SK-N-SH (cell line): ENCODE measurements around the gene RGL4.

ENCODE experiments used
- CTCF ChIP-seq: fragments of 200-600 bp; sonication (generic); IDR thresholded peaks from 2 replicates; pipeline ENCODE4 v1.6.1; 2017; ENCODE audit warnings: antibody characterized with exemption, mild to moderate bottlenecking, moderate library complexity
- EP300 ChIP-seq, 2 experiments: IDR thresholded peaks; 2 replicates each; pipeline versions ENCODE4 v1.4.0 to v1.6.1; 2012; ENCODE audit warnings: borderline replicate concordance in 1 of 2, low read depth in 1 of 2, low read length in 1 of 2
- EZH2phosphoT487 ChIP-seq: fragments of 200-600 bp; sonication (generic); IDR thresholded peaks from 2 replicates; pipeline ENCODE4 v1.6.1; 2017; ENCODE audit warnings: low read depth, mixed run types, mild to moderate bottlenecking, antibody characterized with exemption, moderate library complexity, borderline replicate concordance
- JUND ChIP-seq: IDR thresholded peaks from 2 replicates; pipeline ENCODE4 v1.4.0; 2012
- MAX ChIP-seq: IDR thresholded peaks from 2 replicates; pipeline ENCODE4 v1.4.0; 2012; ENCODE audit warnings: low read depth
- MXI1 ChIP-seq: IDR thresholded peaks from 2 replicates; pipeline ENCODE4 v1.6.1; 2012; ENCODE audit warnings: mild to moderate bottlenecking, low read depth, low read length, improper control_type of control experiment
- NFIC ChIP-seq: IDR thresholded peaks from 2 replicates; pipeline ENCODE4 v1.4.0; 2012; ENCODE audit warnings: borderline replicate concordance
- POLR2AphosphoS5 ChIP-seq: IDR thresholded peaks from 2 replicates; pipeline ENCODE4 v1.6.1; 2012; ENCODE audit warnings: low read depth, low read length
- RAD21 ChIP-seq: IDR thresholded peaks from 2 replicates; pipeline ENCODE4 v1.6.1; 2012; ENCODE audit warnings: mild to moderate bottlenecking, low read length
- RCOR1 ChIP-seq: fragments of 150-350 bp; IDR thresholded peaks from 2 replicates; pipeline ENCODE4 v1.6.1; 2017; ENCODE audit warnings: antibody characterized with exemption, low read length
- SMC3 ChIP-seq: IDR thresholded peaks from 2 replicates; pipeline ENCODE4 v1.6.1; 2012; ENCODE audit warnings: low read depth, low read length, improper control_type of control experiment
- TF ChIP-seq, protein P1 (sequence below): fragments of 150-350 bp; IDR thresholded peaks from 2 replicates; pipeline ENCODE4 v1.6.1; 2017; ENCODE audit warnings: antibody characterized with exemption, low read length, low read depth, borderline replicate concordance
- TF ChIP-seq, protein P2 (sequence below): fragments of 150-350 bp; IDR thresholded peaks from 2 replicates; pipeline ENCODE4 v1.6.1; 2016; ENCODE audit warnings: mild to moderate bottlenecking, low read depth, low read length
- TF ChIP-seq, protein P3 (sequence below): IDR thresholded peaks from 2 replicates; pipeline ENCODE4 v1.6.1; 2012; ENCODE audit warnings: mild to moderate bottlenecking, low read depth, low read length, moderate library complexity

- no peak for TF ChIP-seq MXI1
- TF ChIP-seq SMC3: no peak
- TF ChIP-seq CTCF: no peak
- TF ChIP-seq EZH2phosphoT487: no peak
- TF ChIP-seq, protein P1, sequence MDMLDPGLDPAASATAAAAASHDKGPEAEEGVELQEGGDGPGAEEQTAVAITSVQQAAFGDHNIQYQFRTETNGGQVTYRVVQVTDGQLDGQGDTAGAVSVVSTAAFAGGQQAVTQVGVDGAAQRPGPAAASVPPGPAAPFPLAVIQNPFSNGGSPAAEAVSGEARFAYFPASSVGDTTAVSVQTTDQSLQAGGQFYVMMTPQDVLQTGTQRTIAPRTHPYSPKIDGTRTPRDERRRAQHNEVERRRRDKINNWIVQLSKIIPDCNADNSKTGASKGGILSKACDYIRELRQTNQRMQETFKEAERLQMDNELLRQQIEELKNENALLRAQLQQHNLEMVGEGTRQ: no peak
- TF ChIP-seq POLR2AphosphoS5: no peak
- no peak for TF ChIP-seq RCOR1
- no peak for TF ChIP-seq MAX
- TF ChIP-seq JUND: no peak
- TF ChIP-seq, protein P2, sequence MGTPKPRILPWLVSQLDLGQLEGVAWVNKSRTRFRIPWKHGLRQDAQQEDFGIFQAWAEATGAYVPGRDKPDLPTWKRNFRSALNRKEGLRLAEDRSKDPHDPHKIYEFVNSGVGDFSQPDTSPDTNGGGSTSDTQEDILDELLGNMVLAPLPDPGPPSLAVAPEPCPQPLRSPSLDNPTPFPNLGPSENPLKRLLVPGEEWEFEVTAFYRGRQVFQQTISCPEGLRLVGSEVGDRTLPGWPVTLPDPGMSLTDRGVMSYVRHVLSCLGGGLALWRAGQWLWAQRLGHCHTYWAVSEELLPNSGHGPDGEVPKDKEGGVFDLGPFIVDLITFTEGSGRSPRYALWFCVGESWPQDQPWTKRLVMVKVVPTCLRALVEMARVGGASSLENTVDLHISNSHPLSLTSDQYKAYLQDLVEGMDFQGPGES: no peak
- TF ChIP-seq, protein P3, sequence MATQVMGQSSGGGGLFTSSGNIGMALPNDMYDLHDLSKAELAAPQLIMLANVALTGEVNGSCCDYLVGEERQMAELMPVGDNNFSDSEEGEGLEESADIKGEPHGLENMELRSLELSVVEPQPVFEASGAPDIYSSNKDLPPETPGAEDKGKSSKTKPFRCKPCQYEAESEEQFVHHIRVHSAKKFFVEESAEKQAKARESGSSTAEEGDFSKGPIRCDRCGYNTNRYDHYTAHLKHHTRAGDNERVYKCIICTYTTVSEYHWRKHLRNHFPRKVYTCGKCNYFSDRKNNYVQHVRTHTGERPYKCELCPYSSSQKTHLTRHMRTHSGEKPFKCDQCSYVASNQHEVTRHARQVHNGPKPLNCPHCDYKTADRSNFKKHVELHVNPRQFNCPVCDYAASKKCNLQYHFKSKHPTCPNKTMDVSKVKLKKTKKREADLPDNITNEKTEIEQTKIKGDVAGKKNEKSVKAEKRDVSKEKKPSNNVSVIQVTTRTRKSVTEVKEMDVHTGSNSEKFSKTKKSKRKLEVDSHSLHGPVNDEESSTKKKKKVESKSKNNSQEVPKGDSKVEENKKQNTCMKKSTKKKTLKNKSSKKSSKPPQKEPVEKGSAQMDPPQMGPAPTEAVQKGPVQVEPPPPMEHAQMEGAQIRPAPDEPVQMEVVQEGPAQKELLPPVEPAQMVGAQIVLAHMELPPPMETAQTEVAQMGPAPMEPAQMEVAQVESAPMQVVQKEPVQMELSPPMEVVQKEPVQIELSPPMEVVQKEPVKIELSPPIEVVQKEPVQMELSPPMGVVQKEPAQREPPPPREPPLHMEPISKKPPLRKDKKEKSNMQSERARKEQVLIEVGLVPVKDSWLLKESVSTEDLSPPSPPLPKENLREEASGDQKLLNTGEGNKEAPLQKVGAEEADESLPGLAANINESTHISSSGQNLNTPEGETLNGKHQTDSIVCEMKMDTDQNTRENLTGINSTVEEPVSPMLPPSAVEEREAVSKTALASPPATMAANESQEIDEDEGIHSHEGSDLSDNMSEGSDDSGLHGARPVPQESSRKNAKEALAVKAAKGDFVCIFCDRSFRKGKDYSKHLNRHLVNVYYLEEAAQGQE: no peak
- TF ChIP-seq RAD21: no peak
- no peak for TF ChIP-seq EP300 (IDR thresholded peaks at IDR 0.05; ENCODE audit: borderline replicate concordance in 1 of 2, low read depth in 1 of 2, low read length in 1 of 2)
- TF ChIP-seq NFIC: no peak
These were observed 8.7 kb upstream of the RGL4 start for GRCh38 chr22:23682077-23682476.
